ENCODE results near the gene SLC28A3.
A peak's percentile ranks its signal among the peaks of the same experiment; 100 is the strongest.
"Not testable (repeated sequence)": the region's sequence is repeated elsewhere in the genome, so short reads cannot be mapped to it uniquely, and the experiment has no call there.

SLC28A3 gene

GRCh38 chr9:84340535-84340934, at the start of gene SLC28A3:
SLC28A3 (minus strand) TSS chr9:84340758; CDS start chr9:84340633, 125 bp downstream.
- no peak for DNase-seq

GRCh38 chr9:84390254-84390653, 49.7 kb upstream of the SLC28A3 start:
- peak; percentile 72 for DNase-seq

- DNase-seq = no peak
Measured at GRCh38 chr9:84387821-84388220, 47.3 kb upstream of the SLC28A3 start.

GRCh38 chr9:84386753-84387152, 46.2 kb upstream of the SLC28A3 start:
- no peak for DNase-seq

- DNase-seq = no peak
Measured at GRCh38 chr9:84385386-84386040, 45.0 kb upstream of the SLC28A3 start.

GRCh38 chr9:84384617-84385016, 44.1 kb upstream of the SLC28A3 start:
- no peak for DNase-seq

- DNase-seq = no peak
Measured at GRCh38 chr9:84383178-84383577, 42.6 kb upstream of the SLC28A3 start.

GRCh38 chr9:84382720-84383119, 42.2 kb upstream of the SLC28A3 start:
- no peak for DNase-seq

- no peak for DNase-seq
Measured at GRCh38 chr9:84381508-84381907, 41.0 kb upstream of the SLC28A3 start.

GRCh38 chr9:84379740-84380139, 39.2 kb upstream of the SLC28A3 start:
- DNase-seq = no peak

- no peak for DNase-seq
Measured at GRCh38 chr9:84375954-84376353, 35.4 kb upstream of the SLC28A3 start.

GRCh38 chr9:84374516-84374915, 34.0 kb upstream of the SLC28A3 start:
- no peak for DNase-seq

GRCh38 chr9:84374013-84374412, 33.5 kb upstream of the SLC28A3 start:
- DNase-seq = no peak

- DNase-seq = no peak
Measured at GRCh38 chr9:84371737-84372136, 31.2 kb upstream of the SLC28A3 start.

- no peak for DNase-seq
Measured at GRCh38 chr9:84368601-84369000, 28.0 kb upstream of the SLC28A3 start.

GRCh38 chr9:84367726-84368125, 27.2 kb upstream of the SLC28A3 start:
- DNase-seq = not testable (repeated sequence)

GRCh38 chr9:84366683-84367082, 26.1 kb upstream of the SLC28A3 start:
- no peak for DNase-seq

GRCh38 chr9:84364894-84365490, 24.4 kb upstream of the SLC28A3 start:
- DNase-seq = not testable (repeated sequence)

- DNase-seq = no peak
Measured at GRCh38 chr9:84361645-84362044, 21.1 kb upstream of the SLC28A3 start.

GRCh38 chr9:84357275-84357674, 16.7 kb upstream of the SLC28A3 start:
- DNase-seq = no peak

GRCh38 chr9:84354035-84354434, 13.5 kb upstream of the SLC28A3 start:
- DNase-seq = no peak

- DNase-seq = no peak
Measured at GRCh38 chr9:84349671-84350070, 9.1 kb upstream of the SLC28A3 start.

GRCh38 chr9:84343111-84343521, 2.6 kb upstream of the SLC28A3 start:
- DNase-seq = no peak

- DNase-seq = no peak
Measured at GRCh38 chr9:84339962-84340361, 596 bp downstream of the SLC28A3 start.

GRCh38 chr9:84339503-84339902, 1.1 kb downstream of the SLC28A3 start:
- DNase-seq = no peak
